Panc1 (cell line): ENCODE results near the gene PBRM1. TPM values are rescaled to one million over a fixed set of nuclear protein-coding genes. Genes with fewer than 3 reads are reported as not detected.

ENCODE experiments used
- ATAC-seq: fragments of 200-7000 bp; cut with Tn5 transposase; 2 replicates; pipeline ENCODE4 v1.9.1; 2020; ENCODE audit warnings: mild to moderate bottlenecking, moderate library complexity
- BruUV-seq: library from RNA; stranded (reverse); fragments of 400-500 nt; replicated peaks from 2 replicates; lab custom pipeline; 2021; lab: Mats Ljungman, UMichigan
- CTCF ChIA-PET: fragments of 300-600 bp; sonication (Branson Sonifier 250); formaldehyde crosslinking; loops from one replicate; lab custom pipeline; 2022; ENCODE audit warnings: antibody characterized with exemption; lab: Charles Lee
- POLR2A ChIA-PET: fragments of 300-600 bp; sonication (Branson Sonifier 250); formaldehyde crosslinking; loops from one replicate; lab custom pipeline; 2022; ENCODE audit warnings: antibody characterized with exemption; lab: Charles Lee
- DNase-seq: peaks from one replicate; pipeline ENCODE4 v3.0.0-alpha.2; 2010; ENCODE audit warnings: low read depth, low spot score
- H3K27ac ChIP-seq: 2 replicates; pipeline ENCODE4 v1.5.1; 2011; ENCODE audit warnings: mild to moderate bottlenecking, low read length, inconsistent platforms
- H3K27me3 ChIP-seq: fragments of 200-500 bp; sonication (Bioruptor generic); 2 replicates; pipeline ENCODE4 v1.6.0; 2014; ENCODE audit warnings: low read length, inconsistent platforms; ENCODE audit not compliant: control insufficient read depth, insufficient read depth
- H3K36me3 ChIP-seq: fragments of 200-500 bp; sonication (Bioruptor generic); 2 replicates; pipeline ENCODE4 v1.5.1; 2014; ENCODE audit warnings: inconsistent platforms, mild to moderate bottlenecking, low read length, moderate library complexity; ENCODE audit not compliant: control insufficient read depth, insufficient read depth
- H3K4me1 ChIP-seq: 2 replicates; pipeline ENCODE4 v1.5.1; 2011; ENCODE audit warnings: inconsistent platforms, mild to moderate bottlenecking, low read length, moderate library complexity; ENCODE audit not compliant: control insufficient read depth, insufficient read depth
- H3K4me3 ChIP-seq, 2 experiments: 2 replicates each; pipeline ENCODE4 v1.5.1; 2011 to 2012; ENCODE audit warnings: low read depth in 2 of 2, low read length in 2 of 2, mild to moderate bottlenecking in 2 of 2, inconsistent platforms in 1 of 2, moderate library complexity in 1 of 2
- H3K9me3 ChIP-seq: fragments of 200-500 bp; sonication (Bioruptor generic); 2 replicates; pipeline ENCODE4 v1.5.1; 2014; ENCODE audit warnings: low read depth, mild to moderate bottlenecking, inconsistent platforms, low read length, moderate library complexity; ENCODE audit not compliant: control insufficient read depth, insufficient read depth
- CTCF ChIP-seq: fragments of 450-650 bp; IDR thresholded peaks from 2 replicates; pipeline ENCODE4 v1.5.1; 2017; ENCODE audit warnings: mild to moderate bottlenecking
- POLR2AphosphoS5 ChIP-seq: IDR thresholded peaks from 2 replicates; pipeline ENCODE4 v1.6.1; 2012; ENCODE audit warnings: mild to moderate bottlenecking, low read depth, low read length, moderate library complexity
- REST ChIP-seq, 2 experiments: IDR thresholded peaks; 2 replicates each; pipeline ENCODE4 v1.6.1; 2011 to 2012; ENCODE audit warnings: low read depth in 2 of 2, control low read depth in 1 of 2, low read length in 1 of 2, mild to moderate bottlenecking in 1 of 2, moderate library complexity in 1 of 2; ENCODE audit not compliant: insufficient read depth in 1 of 2
- SIN3A ChIP-seq: IDR thresholded peaks from 2 replicates; pipeline ENCODE4 v1.6.1; 2012; ENCODE audit warnings: low read depth, mild to moderate bottlenecking, low read length, moderate library complexity, borderline replicate concordance; ENCODE audit not compliant: insufficient read depth
- TCF7L2 ChIP-seq: IDR thresholded peaks from 2 replicates; pipeline ENCODE4 v1.6.1; 2011; ENCODE audit warnings: mild to moderate bottlenecking, low read depth, low read length, inconsistent platforms
- in situ Hi-C: cut with HindIII; loops from 2 replicates; pipeline ENCODE4 v1.10.0; 2016; ENCODE audit warnings: low sequenced_read_pairs, low pct_unique_long_range_greater_than_20kb
- intact Hi-C: fragments of 100-400 bp; cut with micrococcal nuclease; formaldehyde crosslinking; loops from one replicate; pipeline ENCODE4 v1.10.0; 2022; ENCODE audit not compliant: unreplicated experiment
- total RNA-seq: library from RNA; stranded (reverse); gene quantifications from one replicate; pipeline ENCODE4 v1.2.1, GENCODE V29; 2021; ENCODE audit not compliant: unreplicated experiment

Gene PBRM1
- total RNA-seq, 1 experiment from 2014 or later, result 43.5 TPM

GRCh38 chr3:52525680-52526561, 159.8 kb downstream of the PBRM1 start:
- ChIA-PET POLR2A (interaction anchor here (0.9 kb wide), 1 partner anchor 14 kb away, joined by 6 read pairs; no protein-coding TSS in a partner anchor), CTCF (interaction anchor here (0.6 kb wide), 1 partner anchor 155 kb away, joined by 5 read pairs; no protein-coding TSS in a partner anchor)
- H3K27ac ChIP-seq, result no peak overlapping the region
- DNase-seq (no peak), ATAC-seq (no peak)
- no TSS peak for BruUV-seq
- no peak overlapping the region for H3K4me3 ChIP-seq
- in situ Hi-C loops (no loop called here), intact Hi-C loops (no loop called here)
- H3K4me1 ChIP-seq, result no peaks in the 10 kb centered on the region; the same call in 1 of the 2 replicates
- H3K36me3 ChIP-seq, result no peaks in the 10 kb centered on the region
- no peak for TF ChIP-seq REST (IDR thresholded peaks at IDR 0.05; ENCODE audit: insufficient read depth in 1 of 2, low read depth in 2 of 2, low read length in 1 of 2)
- no peak for TF ChIP-seq TCF7L2
- TF ChIP-seq CTCF, result no peak
- TF ChIP-seq POLR2AphosphoS5, result no peak
- no peak for TF ChIP-seq SIN3A
- no peaks in the 10 kb centered on the region for H3K9me3 ChIP-seq
- no peaks in the 10 kb centered on the region for H3K27me3 ChIP-seq

GRCh38 chr3:52524752-52525679, 160.7 kb downstream of the PBRM1 start:
- no peak for DNase-seq
- TF ChIP-seq TCF7L2 (no peak), POLR2AphosphoS5 (no peak), SIN3A (no peak), CTCF (no peak), REST (IDR thresholded peaks at IDR 0.05; ENCODE audit: insufficient read depth in 1 of 2, low read depth in 2 of 2, low read length in 1 of 2) (no peak)
- intact Hi-C loops (no loop called here), in situ Hi-C loops (no loop called here)
- Histone ChIP-seq H3K27ac (no peak overlapping the region), H3K4me1 (no peaks in the 10 kb centered on the region; the same call in 1 of the 2 replicates), H3K4me3 (no peak overlapping the region), H3K36me3 (no peaks in the 10 kb centered on the region), H3K27me3 (no peaks in the 10 kb centered on the region), H3K9me3 (no peaks in the 10 kb centered on the region)
- no TSS peak for BruUV-seq
- ChIA-PET POLR2A (no interaction called here), CTCF (no interaction called here)
- no peak for ATAC-seq
